NT2/D1 (cell line): ENCODE measurements around the gene HPCAL4.

Source experiments
- SUZ12 ChIP-seq: IDR thresholded peaks from 2 replicates; pipeline ENCODE4 v1.6.1; 2011; ENCODE audit not compliant: insufficient read length, insufficient read depth; ENCODE audit errors: extremely low read depth
- YY1 ChIP-seq: IDR thresholded peaks from 2 replicates; pipeline ENCODE4 v1.6.1; 2011; ENCODE audit not compliant: insufficient read length, insufficient read depth
- ZNF274 ChIP-seq: IDR thresholded peaks from 2 replicates; pipeline ENCODE4 v1.6.1; 2011; ENCODE audit warnings: mild to moderate bottlenecking, low read depth, low read length

- TF ChIP-seq ZNF274 (no peak), SUZ12 (no peak), YY1 (no peak)
Measured at GRCh38 chr1:39737546-39738169, 46.4 kb upstream of the HPCAL4 start.
